IMR-90 (cell line): Measurements from ENCODE around the gene ANKRD16. TPM values are rescaled to one million over a fixed set of nuclear protein-coding genes. Genes with fewer than 3 reads are reported as not detected.

ENCODE experiments used
- ATAC-seq: fragments of 200-7000 bp; cut with Tn5 transposase; 2 replicates; pipeline ENCODE4 v1.9.1; 2020; ENCODE audit warnings: low read depth, mild to moderate bottlenecking, moderate library complexity
- BruUV-seq: library from RNA; stranded (reverse); fragments of 400-500 nt; replicated peaks from 2 replicates; lab custom pipeline; 2021; lab: Mats Ljungman, UMichigan
- CTCF ChIA-PET: fragments of 300-600 bp; formaldehyde crosslinking; extraction: SDS; loops from one replicate; lab custom pipeline; 2021; ENCODE audit warnings: antibody characterized with exemption; lab: Yijun Ruan, JAX
- POLR2A ChIA-PET: fragments of 300-600 bp; sonication (Branson Sonifier 250); formaldehyde crosslinking; loops from one replicate; lab custom pipeline; 2022; ENCODE audit warnings: antibody characterized with exemption; ENCODE audit not compliant: unreplicated experiment; lab: Charles Lee
- DNase-seq: peaks from one replicate; pipeline ENCODE4 v3.0.0; 2013
- H2AFZ ChIP-seq: replicated peaks from 2 replicates; pipeline ENCODE3; 2013; ENCODE audit warnings: low read length, mild to moderate bottlenecking; ENCODE audit not compliant: poor library complexity
- H2AK5ac ChIP-seq: 2 replicates; pipeline ENCODE4 v1.6.1; 2013; ENCODE audit warnings: low read depth, low read length, inconsistent platforms
- H2AK9ac ChIP-seq: replicated peaks from 2 replicates; pipeline ENCODE3; 2013; ENCODE audit warnings: mild to moderate bottlenecking, low read depth, low read length, moderate library complexity; ENCODE audit not compliant: poor library complexity
- H2BK120ac ChIP-seq: 2 replicates; pipeline ENCODE4 v1.6.1; 2013; ENCODE audit warnings: low read depth, low read length, inconsistent platforms
- H2BK15ac ChIP-seq: 3 replicates; pipeline ENCODE4 v1.6.1; 2013; ENCODE audit warnings: low read depth, low read length, inconsistent platforms
- H2BK20ac ChIP-seq: 2 replicates; pipeline ENCODE4 v1.6.1; 2013; ENCODE audit warnings: low read depth, mild to moderate bottlenecking, inconsistent platforms, low read length, moderate library complexity
- H2BK5ac ChIP-seq: 2 replicates; pipeline ENCODE4 v1.6.1; 2013; ENCODE audit warnings: mild to moderate bottlenecking, low read depth, low read length, inconsistent platforms; ENCODE audit not compliant: poor library complexity, severe bottlenecking
- H3K14ac ChIP-seq: replicated peaks from 2 replicates; pipeline ENCODE4 v1.6.1; 2013; ENCODE audit warnings: low read depth, low read length, inconsistent platforms
- H3K18ac ChIP-seq: 2 replicates; pipeline ENCODE4 v1.6.1; 2013; ENCODE audit warnings: low read depth, low read length, control low read depth
- H3K23ac ChIP-seq: 2 replicates; pipeline ENCODE4 v1.6.1; 2013; ENCODE audit warnings: low read depth, low read length, inconsistent platforms
- H3K27ac ChIP-seq: 2 replicates; pipeline ENCODE4 v1.5.1; 2013; ENCODE audit warnings: mild to moderate bottlenecking, control low read depth, low read length; ENCODE audit not compliant: insufficient read depth
- H3K27me3 ChIP-seq: 2 replicates; pipeline ENCODE4 v1.6.1; 2013; ENCODE audit warnings: low read length; ENCODE audit not compliant: control insufficient read depth, insufficient read depth
- H3K36me3 ChIP-seq: 2 replicates; pipeline ENCODE4 v1.6.1; 2013; ENCODE audit warnings: low read length, mixed read lengths; ENCODE audit not compliant: control insufficient read depth, insufficient read depth
- H3K4ac ChIP-seq: 2 replicates; pipeline ENCODE4 v1.6.1; 2013; ENCODE audit warnings: low read depth, low read length, inconsistent platforms
- H3K4me1 ChIP-seq: 2 replicates; pipeline ENCODE4 v1.6.1; 2013; ENCODE audit warnings: low read length, mixed read lengths; ENCODE audit not compliant: control insufficient read depth, insufficient read depth
- H3K4me2 ChIP-seq: 2 replicates; pipeline ENCODE4 v1.6.1; 2013; ENCODE audit warnings: low read depth, mild to moderate bottlenecking, control low read depth, low read length, moderate library complexity
- H3K4me3 ChIP-seq: 2 replicates; pipeline ENCODE4 v1.5.1; 2013; ENCODE audit warnings: low read depth, mild to moderate bottlenecking, control low read depth, low read length, moderate library complexity; ENCODE audit not compliant: insufficient read depth
- H3K56ac ChIP-seq: 2 replicates; pipeline ENCODE4 v1.6.1; 2013; ENCODE audit warnings: low read length, inconsistent platforms; ENCODE audit not compliant: insufficient read depth; ENCODE audit errors: extremely low read depth
- H3K79me1 ChIP-seq, 2 experiments: 2 replicates each; pipeline ENCODE4 v1.6.1; 2013; ENCODE audit warnings: low read length in 2 of 2, inconsistent platforms in 1 of 2, low read depth in 1 of 2
- H3K9ac ChIP-seq: 2 replicates; pipeline ENCODE4 v1.6.1; 2013; ENCODE audit warnings: low read depth, low read length, control low read depth
- H3K9me1 ChIP-seq: 2 replicates; pipeline ENCODE4 v1.6.1; 2013; ENCODE audit warnings: low read length, inconsistent platforms; ENCODE audit not compliant: insufficient read depth
- H3K9me3 ChIP-seq: 2 replicates; pipeline ENCODE4 v1.6.1; 2013; ENCODE audit warnings: low read length; ENCODE audit not compliant: control insufficient read depth, insufficient read depth
- H4K20me1 ChIP-seq: 2 replicates; pipeline ENCODE4 v1.6.1; 2013; ENCODE audit warnings: low read length, inconsistent platforms; ENCODE audit not compliant: insufficient read depth
- H4K5ac ChIP-seq: 2 replicates; pipeline ENCODE4 v1.6.1; 2013; ENCODE audit warnings: mild to moderate bottlenecking, low read depth, low read length, control low read depth
- H4K8ac ChIP-seq, 2 experiments: 2 replicates each; pipeline ENCODE4 v1.6.1; 2013; ENCODE audit warnings: low read depth in 2 of 2, low read length in 2 of 2, control low read depth in 1 of 2, inconsistent platforms in 1 of 2
- H4K91ac ChIP-seq: 2 replicates; pipeline ENCODE4 v1.6.1; 2013; ENCODE audit warnings: low read depth, low read length, inconsistent platforms; ENCODE audit not compliant: insufficient read depth
- BHLHE40 ChIP-seq: fragments of 150-350 bp; IDR thresholded peaks from 2 replicates; pipeline ENCODE4 v1.6.1; 2016; ENCODE audit warnings: mild to moderate bottlenecking, low read depth, low read length
- FOS ChIP-seq: fragments of 150-350 bp; IDR thresholded peaks from 2 replicates; pipeline ENCODE4 v1.6.1; 2016; ENCODE audit warnings: low read depth, low read length
- MXI1 ChIP-seq: IDR thresholded peaks from 2 replicates; pipeline ENCODE4 v1.6.1; 2012; ENCODE audit warnings: low read depth, mild to moderate bottlenecking, low read length, moderate library complexity, borderline replicate concordance
- NFE2L2 ChIP-seq: fragments of 150-350 bp; IDR thresholded peaks from 2 replicates; pipeline ENCODE4 v1.6.1; 2016; ENCODE audit warnings: low read depth, mild to moderate bottlenecking, low read length
- WGBS, 2 experiments: methylation state at CpG; one replicate each; pipeline versions ENCODE4 v1.1.5 to v1.1.7; 2013; ENCODE audit warnings: missing lambda C conversion rate in 2 of 2; ENCODE audit not compliant: insufficient read length in 1 of 2; ENCODE audit errors: extremely low coverage in 2 of 2; 5-methylcytosine and 5-hydroxymethylcytosine counted together
- dilution Hi-C: fragments of 300-500 bp; cut with HindIII; formaldehyde crosslinking; loops from one replicate; pipeline ENCODE4 v1.14.3; 2018; ENCODE audit warnings: low sequenced_read_pairs; ENCODE audit not compliant: unreplicated experiment
- in situ Hi-C: fragments of 300-500 bp; cut with MboI; formaldehyde crosslinking; loops from 3 replicates; pipeline ENCODE4 v1.14.3; 2019; ENCODE audit warnings: low sequenced_read_pairs, inconsistent platforms, mixed read lengths
- intact Hi-C: fragments of 100-400 bp; cut with micrococcal nuclease; formaldehyde crosslinking; loops from 2 replicates; pipeline ENCODE4 v1.10.0; 2022
- polyA plus RNA-seq, 3 experiments: library from polyadenylated mRNA; depleted of rRNA; stranded (reverse); fragments of >200 nt; gene quantifications; 2 replicates each; pipeline ENCODE4 v1.2.3, GENCODE V29; 2012; ENCODE audit warnings: low replicate concordance in 1 of 3
- total RNA-seq: library from RNA; depleted of rRNA; stranded (reverse); fragments of >200 nt; gene quantifications from 2 replicates; pipeline ENCODE4 v1.2.3, GENCODE V29; 2012

ANKRD16 gene
- total and polyA plus RNA-seq, 2 of the 4 experiments (the other 2 are of a cell fraction): 5.1 to 5.7 TPM

- Histone ChIP-seq H2BK120ac (no peak overlapping the region), H4K91ac (no peak overlapping the region), H3K4ac (no peak overlapping the region), H2AK9ac (peak overlapping the region; percentile 61), H3K9me1 (peaks cover 4% of the 10 kb centered on the region; the same call in 1 of the 2 replicates), H3K56ac (no peak overlapping the region), H3K9me3 (no peaks in the 10 kb centered on the region), H3K4me1 (0 out of 2 replicates have a peak, but pooled peaks cover 4% of the 10 kb centered on the region), H3K4me2 (no peak overlapping the region; the same call in 1 of the 2 replicates), H3K14ac (no peak overlapping the region), H2BK5ac (no peak overlapping the region), H4K8ac (no peak overlapping the region), H2AK5ac (no peak overlapping the region), H3K79me1 (peaks cover 0 to 5% of the 10 kb centered on the region in 2 experiments; a peak in 1 of 4 replicates), H4K20me1 (no peaks in the 10 kb centered on the region), H2BK15ac (no peak overlapping the region), H2AFZ (no peak overlapping the region), H4K5ac (no peak overlapping the region), H2BK20ac (no peak overlapping the region), H3K36me3 (peaks cover 28% of the 10 kb centered on the region), H3K27ac (no peak overlapping the region), H3K18ac (no peak overlapping the region), H3K23ac (no peak overlapping the region), H3K4me3 (no peak overlapping the region), H3K27me3 (no peaks in the 10 kb centered on the region), H3K9ac (no peak overlapping the region)
- ATAC-seq: no peak
- POLR2A ChIA-PET: no interaction called here
- DNase-seq: peak; percentile 36
- dilution Hi-C loops (no loop called here), intact Hi-C loops (no loop called here), in situ Hi-C loops (no loop called here)
- TF ChIP-seq BHLHE40 (no peak), FOS (no peak), NFE2L2 (no peak), MXI1 (no peak)
- 66% methylated on average over 11 of the region's 14 CpGs; no CpG with 5 or more reads in 1 of the 2 experiments for WGBS, 2 experiments
- CTCF ChIA-PET: no interaction called here
- no TSS peak for BruUV-seq
Observed at GRCh38 chr10:5876181-5876768, 13.4 kb downstream of the ANKRD16 start.
